ENCODE results near the gene SHISAL1. TPM values are rescaled to one million over a fixed set of nuclear protein-coding genes. Genes with fewer than 3 reads are reported as not detected.

The SHISAL1 gene
- 0.71 and 1.4 TPM in 2 replicates for total RNA-seq

DNA sequence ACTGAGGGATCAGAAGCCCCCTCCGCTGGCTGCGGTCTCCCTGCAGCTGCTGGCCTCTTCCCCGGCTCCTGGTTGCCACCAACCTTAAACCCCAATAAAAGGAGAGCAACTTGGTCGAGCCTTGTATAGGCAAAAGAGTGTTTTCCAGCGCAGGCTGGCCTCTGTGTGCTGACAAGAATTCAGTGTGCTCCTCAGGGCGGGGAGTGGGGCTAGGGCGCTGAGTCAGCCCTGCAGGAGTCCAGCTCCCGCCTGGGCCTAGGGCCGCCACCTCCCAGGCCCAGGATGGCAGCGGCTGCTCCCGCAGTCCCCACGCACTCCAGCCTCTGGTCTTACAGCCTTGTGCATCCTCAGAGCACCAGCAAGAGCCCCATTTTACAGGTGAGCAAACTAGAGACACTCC lies at the start of gene SHISAL1:
SHISAL1 (minus strand) TSS at position 186 of the 400 bp plus-strand sequence. CDS start 12,006 bp downstream, outside the sequence.
- peaks cover 6% of the 10 kb centered on the region for H3K27me3 ChIP-seq (ENCODE audit: control insufficient read depth, insufficient read depth, low read length)
- no peaks in the 10 kb centered on the region for H3K36me3 ChIP-seq (ENCODE audit: control insufficient read depth, insufficient read depth, low read length)
- no peak within 1 kb of the TSS for H3K4me3 ChIP-seq (ENCODE audit: low read depth, low read length)
- TF ChIP-seq, protein P1, sequence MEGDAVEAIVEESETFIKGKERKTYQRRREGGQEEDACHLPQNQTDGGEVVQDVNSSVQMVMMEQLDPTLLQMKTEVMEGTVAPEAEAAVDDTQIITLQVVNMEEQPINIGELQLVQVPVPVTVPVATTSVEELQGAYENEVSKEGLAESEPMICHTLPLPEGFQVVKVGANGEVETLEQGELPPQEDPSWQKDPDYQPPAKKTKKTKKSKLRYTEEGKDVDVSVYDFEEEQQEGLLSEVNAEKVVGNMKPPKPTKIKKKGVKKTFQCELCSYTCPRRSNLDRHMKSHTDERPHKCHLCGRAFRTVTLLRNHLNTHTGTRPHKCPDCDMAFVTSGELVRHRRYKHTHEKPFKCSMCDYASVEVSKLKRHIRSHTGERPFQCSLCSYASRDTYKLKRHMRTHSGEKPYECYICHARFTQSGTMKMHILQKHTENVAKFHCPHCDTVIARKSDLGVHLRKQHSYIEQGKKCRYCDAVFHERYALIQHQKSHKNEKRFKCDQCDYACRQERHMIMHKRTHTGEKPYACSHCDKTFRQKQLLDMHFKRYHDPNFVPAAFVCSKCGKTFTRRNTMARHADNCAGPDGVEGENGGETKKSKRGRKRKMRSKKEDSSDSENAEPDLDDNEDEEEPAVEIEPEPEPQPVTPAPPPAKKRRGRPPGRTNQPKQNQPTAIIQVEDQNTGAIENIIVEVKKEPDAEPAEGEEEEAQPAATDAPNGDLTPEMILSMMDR (IDR thresholded peaks at IDR 0.05; ENCODE audit: insufficient read depth, low read length, poor library complexity, severe bottlenecking) = no peak
- no peak for DNase-seq (ENCODE audit: low read depth)

DNA sequence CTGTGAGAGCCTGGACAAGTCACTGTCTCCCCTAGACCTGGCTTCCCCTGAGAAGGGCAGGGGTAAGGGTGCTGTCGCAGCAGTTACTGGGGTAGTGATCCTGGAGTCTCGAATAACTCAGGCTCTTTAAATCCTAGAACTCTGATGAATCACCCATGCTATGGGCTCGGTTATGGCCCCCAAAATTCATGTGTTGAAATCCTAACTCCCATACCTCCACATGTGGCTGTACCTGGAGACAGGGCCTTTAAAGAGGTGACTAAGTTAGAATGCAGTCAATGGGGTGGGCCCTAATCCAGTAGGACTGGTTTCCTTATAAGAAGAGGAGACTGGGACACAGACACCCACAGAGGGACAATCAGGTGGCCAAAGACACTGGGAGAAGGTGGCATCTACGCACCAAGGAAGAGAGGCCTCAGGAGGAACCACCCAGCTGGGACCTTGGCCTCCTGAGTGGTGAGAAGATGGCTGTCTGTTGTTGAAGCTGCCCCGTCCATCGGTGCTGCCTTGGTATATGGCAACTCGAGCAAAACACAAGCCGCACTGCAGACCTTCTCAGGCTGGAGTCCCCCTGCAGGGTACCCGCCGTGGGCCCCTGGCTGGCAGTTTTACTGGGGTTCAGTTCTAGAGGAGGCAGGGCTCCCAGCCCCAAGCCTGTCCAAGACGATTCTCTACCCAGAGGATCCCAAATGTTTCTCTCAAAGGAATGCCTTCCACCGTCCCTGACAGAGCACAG lies 48.8 kb upstream of the SHISAL1 start:
- no peak overlapping the region for H3K4me3 ChIP-seq (ENCODE audit: low read depth, low read length)
- DNase-seq (ENCODE audit: low read depth) = no peak
- TF ChIP-seq, protein P1 (IDR thresholded peaks at IDR 0.05; ENCODE audit: insufficient read depth, low read length, poor library complexity, severe bottlenecking) = no peak

DNA sequence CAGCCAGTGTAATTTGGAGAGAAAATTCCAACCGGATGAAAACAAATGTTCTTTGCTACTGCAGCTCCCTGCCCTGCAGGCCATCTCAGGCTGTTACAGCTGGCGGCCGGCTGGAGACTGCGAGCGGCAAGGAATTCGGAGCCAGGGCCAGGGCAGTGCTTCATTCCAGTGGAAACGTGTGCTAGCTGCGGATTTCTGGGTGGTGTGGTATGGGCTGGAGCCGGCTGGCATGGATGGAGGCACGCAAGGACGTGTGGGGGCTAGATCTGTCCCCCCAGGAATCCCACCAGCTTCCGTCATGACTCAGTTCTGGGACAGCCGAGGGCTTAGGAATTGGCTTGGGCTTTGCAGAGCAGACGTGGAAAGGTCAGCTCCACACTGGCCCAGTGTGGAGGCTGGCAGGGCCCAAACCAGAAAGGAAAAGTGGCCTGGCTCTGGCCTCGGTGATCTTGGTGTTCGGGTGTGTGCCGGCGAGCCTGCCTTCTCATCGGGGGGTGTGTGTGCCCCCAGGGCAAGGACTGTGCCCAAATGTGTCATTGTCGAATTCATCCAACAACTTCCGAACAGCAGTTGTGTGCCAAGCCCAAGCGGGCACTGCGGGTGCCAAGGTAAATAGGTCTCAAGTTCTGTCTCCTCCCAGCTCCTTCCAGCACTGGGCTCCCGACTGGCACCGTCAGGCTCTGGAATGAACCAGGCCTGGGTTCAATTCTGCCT lies 48.1 kb upstream of the SHISAL1 start:
- DNase-seq (ENCODE audit: low read depth) = no peak
- H3K4me3 ChIP-seq (ENCODE audit: low read depth, low read length) = no peak overlapping the region

More for the DNA sequence above, 48.8 kb upstream of the SHISAL1 start:
- Histone ChIP-seq H3K27me3 (ENCODE audit: control insufficient read depth, insufficient read depth, low read length) (peaks cover 36% of the 10 kb centered on the region), H3K36me3 (ENCODE audit: control insufficient read depth, insufficient read depth, low read length) (no peaks in the 10 kb centered on the region)

DNA sequence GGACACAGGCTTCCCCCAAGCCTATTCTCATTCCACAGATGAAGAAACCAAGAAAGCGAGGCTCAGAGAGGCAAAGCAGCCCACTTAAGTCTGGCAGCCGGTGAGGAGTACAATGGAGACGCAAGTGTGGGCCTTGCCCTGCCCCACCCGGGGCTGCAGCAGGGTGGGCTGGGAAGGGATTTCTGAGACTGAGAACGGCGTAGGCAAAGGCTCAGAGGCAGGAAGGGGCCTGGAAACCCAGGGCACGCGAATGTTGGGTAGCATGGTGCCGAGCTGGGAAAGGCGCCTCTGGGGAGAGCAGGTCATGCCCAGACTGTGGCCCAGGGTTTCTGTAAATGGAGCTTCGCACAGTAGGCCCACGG lies 47.5 kb upstream of the SHISAL1 start:
- no peak for DNase-seq (ENCODE audit: low read depth)

More for the DNA sequence above, 48.1 kb upstream of the SHISAL1 start:
- Histone ChIP-seq H3K27me3 (ENCODE audit: control insufficient read depth, insufficient read depth, low read length) (peaks cover 34% of the 10 kb centered on the region), H3K36me3 (ENCODE audit: control insufficient read depth, insufficient read depth, low read length) (no peaks in the 10 kb centered on the region)
- TF ChIP-seq, protein P1 (IDR thresholded peaks at IDR 0.05; ENCODE audit: insufficient read depth, low read length, poor library complexity, severe bottlenecking) = no peak

DNA sequence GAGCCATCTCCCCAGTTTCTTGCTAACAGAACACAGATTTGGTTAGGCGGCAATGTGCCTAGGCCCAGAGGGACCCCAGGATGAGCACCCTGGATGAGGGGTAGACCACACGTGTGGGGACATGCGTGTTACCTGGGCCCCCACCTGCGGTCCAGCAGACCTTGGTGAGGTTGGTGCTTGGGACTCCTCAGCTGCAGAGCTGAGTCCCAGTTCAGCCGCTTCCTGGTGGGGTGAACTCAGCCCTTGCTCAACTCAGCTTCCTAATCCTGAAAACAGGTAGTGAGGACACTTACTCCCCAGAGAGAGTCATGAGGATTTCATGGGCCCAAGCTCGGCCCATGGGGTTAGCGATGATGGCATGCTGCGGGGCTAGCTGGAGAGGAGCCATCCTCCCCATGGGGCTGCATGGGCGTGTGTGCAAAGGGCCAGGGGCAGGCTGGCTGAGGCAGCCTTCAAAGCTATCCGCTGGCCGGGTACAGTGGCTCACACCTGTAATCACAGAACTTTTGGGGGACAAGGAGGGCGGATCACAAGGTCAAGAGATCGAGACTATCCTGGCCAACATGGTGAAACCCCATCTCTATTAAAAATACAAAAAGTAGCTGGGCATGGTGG lies 46.9 kb upstream of the SHISAL1 start:
- DNase-seq (ENCODE audit: low read depth) = no peak
- H3K27me3 ChIP-seq (ENCODE audit: control insufficient read depth, insufficient read depth, low read length) = peaks cover 34% of the 10 kb centered on the region
- no peak overlapping the region for H3K4me3 ChIP-seq (ENCODE audit: low read depth, low read length)
- H3K36me3 ChIP-seq (ENCODE audit: control insufficient read depth, insufficient read depth, low read length) = no peaks in the 10 kb centered on the region
- TF ChIP-seq, protein P1 (IDR thresholded peaks at IDR 0.05; ENCODE audit: insufficient read depth, low read length, poor library complexity, severe bottlenecking) = no peak

More for the DNA sequence above, 47.5 kb upstream of the SHISAL1 start:
- TF ChIP-seq, protein P1 (IDR thresholded peaks at IDR 0.05; ENCODE audit: insufficient read depth, low read length, poor library complexity, severe bottlenecking) = no peak
- Histone ChIP-seq H3K27me3 (ENCODE audit: control insufficient read depth, insufficient read depth, low read length) (peaks cover 38% of the 10 kb centered on the region), H3K36me3 (ENCODE audit: control insufficient read depth, insufficient read depth, low read length) (no peaks in the 10 kb centered on the region), H3K4me3 (ENCODE audit: low read depth, low read length) (no peak overlapping the region)

Data from kidney epithelial cell (primary cell).